Ramos (cell line): ENCODE data around the gene MYO18B.

Source experiments
- in situ Hi-C: fragments of 300-500 bp; cut with MboI; formaldehyde crosslinking; loops from one replicate; pipeline ENCODE4 v1.14.3; 2022; ENCODE audit warnings: low sequenced_read_pairs; ENCODE audit not compliant: unreplicated experiment

The MYO18B gene

GRCh38 chr22:25929321-25929878, 187.4 kb downstream of the MYO18B start:
- in situ Hi-C loops = no loop called here

- in situ Hi-C loops = no loop called here
Measured at GRCh38 chr22:25930083-25930482, 188.1 kb downstream of the MYO18B start.

- in situ Hi-C loops = no loop called here
Measured at GRCh38 chr22:25930788-25931310, 188.9 kb downstream of the MYO18B start.

GRCh38 chr22:25933158-25933788, 191.3 kb downstream of the MYO18B start:
- in situ Hi-C loops = no loop called here

- in situ Hi-C loops = no loop called here
Measured at GRCh38 chr22:25935266-25936058, 193.5 kb downstream of the MYO18B start.

GRCh38 chr22:25938151-25938550, 196.2 kb downstream of the MYO18B start:
- in situ Hi-C loops = no loop called here

GRCh38 chr22:25939384-25939783, 197.4 kb downstream of the MYO18B start:
- in situ Hi-C loops = no loop called here

- in situ Hi-C loops = no loop called here
Measured at GRCh38 chr22:25940479-25940878, 198.5 kb downstream of the MYO18B start.

GRCh38 chr22:25941365-25941960, 199.5 kb downstream of the MYO18B start:
- in situ Hi-C loops = no loop called here

GRCh38 chr22:25942115-25942855, 200.3 kb downstream of the MYO18B start:
- in situ Hi-C loops = no loop called here

GRCh38 chr22:25942856-25943411, 200.9 kb downstream of the MYO18B start:
- in situ Hi-C loops = no loop called here

GRCh38 chr22:25950111-25950510, 208.1 kb downstream of the MYO18B start:
- in situ Hi-C loops = no loop called here

- in situ Hi-C loops = no loop called here
Measured at GRCh38 chr22:25953276-25953675, 211.3 kb downstream of the MYO18B start.

GRCh38 chr22:25953919-25954318, 211.9 kb downstream of the MYO18B start:
- in situ Hi-C loops = no loop called here

- in situ Hi-C loops = no loop called here
Measured at GRCh38 chr22:25955323-25955722, 213.3 kb downstream of the MYO18B start.

- in situ Hi-C loops = no loop called here
Measured at GRCh38 chr22:25956801-25957200, 214.8 kb downstream of the MYO18B start.

GRCh38 chr22:25959818-25960774, 218.1 kb downstream of the MYO18B start:
- in situ Hi-C loops = no loop called here

- in situ Hi-C loops = no loop called here
Measured at GRCh38 chr22:25961699-25962098, 219.7 kb downstream of the MYO18B start.

- in situ Hi-C loops = no loop called here
Measured at GRCh38 chr22:25962711-25963110, 220.7 kb downstream of the MYO18B start.
